Measurements from ENCODE around the gene PSD.

GRCh38 chr10:102431452-102432124 lies 13.0 kb upstream of the PSD start:
- TF ChIP-seq CTCF (IDR thresholded peaks at IDR 0.05; ENCODE audit: insufficient read depth, low read length) (no peak), POLR2AphosphoS5 (IDR thresholded peaks at IDR 0.05; ENCODE audit: low read depth) (no peak), GABPA (IDR thresholded peaks at IDR 0.05; ENCODE audit: low read depth) (no peak)
